ENCODE data around the gene POLE3.
"Not testable (repeated sequence)": the region's sequence is repeated elsewhere in the genome, so short reads cannot be mapped to it uniquely, and the experiment has no call there.

The POLE3 gene

DNA sequence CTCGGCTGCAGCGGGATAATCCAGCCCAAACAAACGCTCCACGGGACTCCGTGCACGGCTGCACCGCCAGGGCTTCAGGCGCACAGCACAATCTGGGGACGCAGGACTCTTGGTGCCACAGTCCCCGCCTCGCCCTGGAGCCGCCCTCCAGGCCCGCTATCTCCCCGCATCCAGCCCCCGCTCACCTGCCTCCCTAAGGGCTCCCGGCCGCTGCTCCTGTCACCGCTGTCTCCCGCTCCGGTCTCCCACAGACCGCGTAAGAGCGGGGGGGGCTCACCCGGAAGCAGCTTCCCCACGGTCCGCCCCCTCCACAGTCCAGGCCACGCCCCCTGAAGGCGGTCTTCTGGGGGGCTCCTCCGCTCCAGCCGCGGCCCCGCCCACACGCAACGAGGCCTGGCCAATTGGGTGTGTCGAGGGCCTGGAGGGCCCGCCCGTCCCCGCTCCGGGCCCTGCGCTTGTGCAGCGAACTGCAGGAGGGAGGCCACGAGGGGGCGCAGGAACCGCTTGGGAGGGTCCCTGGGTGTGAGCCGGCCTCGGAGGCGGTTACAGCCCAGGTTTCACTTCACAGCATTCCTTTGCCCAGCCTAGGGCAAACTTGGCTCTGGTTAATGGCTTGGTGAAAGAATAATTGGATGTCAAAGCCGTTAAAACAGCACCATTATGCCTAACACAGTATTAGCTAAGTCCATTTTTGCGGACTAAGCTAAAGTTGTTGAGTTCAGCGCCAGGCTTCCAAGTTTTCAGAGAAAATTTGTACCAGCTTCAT lies 9.3 kb downstream of the POLE3 start, which contains the start of gene ALAD:
Gene ALAD, minus strand, starts transcription at position 258 of the 766 bp plus-strand sequence. CDS start 7,725 bp downstream, outside the sequence.
- peak; percentile 90 for DNase-seq

DNA sequence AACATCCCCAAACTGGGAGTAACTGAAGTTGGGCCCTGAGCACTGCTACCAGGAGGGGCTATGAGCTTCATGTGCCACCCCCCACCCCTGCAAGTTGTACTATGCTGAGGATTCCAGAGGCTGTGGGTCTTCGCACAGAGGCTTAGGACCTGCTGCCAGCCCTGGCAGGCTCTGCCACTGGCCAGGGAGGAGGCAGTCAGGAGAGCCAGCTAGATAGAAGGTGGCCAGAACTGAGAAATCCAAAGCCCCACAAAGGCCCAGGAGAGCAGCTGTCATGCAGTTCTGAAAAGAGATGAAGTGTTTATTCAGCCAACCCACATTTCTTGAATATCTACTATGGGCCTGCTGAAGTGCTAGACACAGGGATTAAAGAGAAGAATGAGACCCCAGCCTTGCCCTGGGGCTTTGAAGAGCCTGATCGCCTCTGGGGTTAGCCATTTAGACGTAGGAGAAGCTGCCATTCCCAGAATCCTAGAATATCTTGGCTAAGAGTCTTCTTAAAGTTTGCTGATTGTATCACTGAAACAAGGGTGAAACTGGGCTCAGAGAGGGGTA lies 10.8 kb downstream of the POLE3 start:
- DNase-seq: no peak

DNA sequence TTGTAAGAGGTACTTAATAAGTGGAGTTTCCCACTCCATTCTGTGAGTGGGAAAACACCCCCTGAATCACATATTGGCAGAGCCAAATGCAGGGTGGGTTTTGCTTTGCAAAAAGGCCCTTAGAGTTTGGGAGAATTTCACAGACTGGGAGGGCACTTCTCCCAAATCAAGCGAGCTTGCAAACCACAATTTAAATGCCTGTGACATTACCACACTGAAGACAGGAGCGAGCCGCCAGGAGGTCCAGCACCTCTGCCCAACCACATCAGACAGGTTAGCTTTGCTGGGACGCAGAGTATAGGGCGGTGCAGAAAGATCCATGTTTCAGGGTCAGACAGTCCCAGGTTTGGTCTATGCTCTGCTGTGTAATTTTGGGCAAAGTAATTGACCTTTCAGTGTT lies 11.7 kb downstream of the POLE3 start:
- DNase-seq: no peak

DNA sequence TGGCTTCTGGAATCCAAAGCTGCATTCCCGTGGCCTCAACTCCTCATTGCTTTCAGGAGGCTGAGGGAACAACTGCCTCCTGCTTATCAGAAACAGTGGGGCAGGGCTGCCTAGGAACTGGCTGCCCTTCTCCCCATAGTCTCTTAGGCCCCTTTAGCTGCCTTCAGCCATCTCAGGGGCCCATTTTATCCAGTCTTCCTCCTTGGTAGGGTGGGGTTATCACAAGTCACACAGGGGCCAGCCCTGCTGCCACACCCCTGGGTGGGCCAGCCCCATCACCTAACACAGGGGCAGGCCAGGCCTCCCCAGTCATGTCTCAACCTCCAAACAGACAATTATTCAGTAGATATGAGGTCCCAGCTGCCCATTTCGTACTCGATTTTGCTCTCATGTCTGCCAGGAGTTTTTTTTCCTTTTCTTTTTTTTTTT lies 13.3 kb downstream of the POLE3 start:
- DNase-seq: no peak

DNA sequence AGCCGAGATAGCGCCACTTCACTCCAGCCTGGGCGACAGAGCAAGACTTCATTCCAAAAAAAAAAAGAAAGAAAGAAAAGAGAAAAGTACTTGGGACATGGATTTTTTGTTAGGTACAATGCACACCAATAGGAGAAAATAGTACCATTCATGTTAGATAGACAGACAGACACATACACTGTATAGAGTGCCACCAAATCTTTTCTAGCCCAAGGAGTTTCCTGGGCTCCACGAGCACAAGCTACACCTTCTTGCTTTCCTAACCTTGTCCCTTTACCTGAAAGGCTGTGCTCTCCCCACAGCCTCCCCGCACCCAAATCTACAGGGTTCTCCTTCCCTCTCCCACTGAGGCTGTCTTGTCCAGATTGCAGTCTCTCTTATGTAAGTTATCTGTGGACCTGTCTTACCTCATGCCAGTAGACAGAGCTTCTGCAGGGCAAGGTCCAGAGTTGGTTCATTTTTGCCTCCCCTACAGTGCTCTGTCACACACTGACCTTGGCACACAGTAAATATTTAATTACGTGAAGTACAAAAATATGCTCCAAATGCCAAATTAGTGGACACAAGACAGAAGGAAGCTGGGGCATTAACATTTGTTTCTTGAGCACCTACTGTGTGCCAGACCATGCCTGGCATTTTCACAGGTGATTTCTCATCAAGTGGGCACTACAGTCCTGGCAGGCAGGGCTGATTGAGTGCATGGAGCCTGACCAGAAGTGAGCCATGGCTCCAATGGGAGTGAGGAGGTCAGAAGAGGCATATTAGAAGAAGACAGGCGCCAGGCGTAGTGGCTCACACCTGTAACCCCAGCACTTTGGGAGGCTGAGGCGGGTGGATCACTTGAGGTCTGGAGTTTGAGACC lies 15.2 kb downstream of the POLE3 start:
- no peak for DNase-seq

DNA sequence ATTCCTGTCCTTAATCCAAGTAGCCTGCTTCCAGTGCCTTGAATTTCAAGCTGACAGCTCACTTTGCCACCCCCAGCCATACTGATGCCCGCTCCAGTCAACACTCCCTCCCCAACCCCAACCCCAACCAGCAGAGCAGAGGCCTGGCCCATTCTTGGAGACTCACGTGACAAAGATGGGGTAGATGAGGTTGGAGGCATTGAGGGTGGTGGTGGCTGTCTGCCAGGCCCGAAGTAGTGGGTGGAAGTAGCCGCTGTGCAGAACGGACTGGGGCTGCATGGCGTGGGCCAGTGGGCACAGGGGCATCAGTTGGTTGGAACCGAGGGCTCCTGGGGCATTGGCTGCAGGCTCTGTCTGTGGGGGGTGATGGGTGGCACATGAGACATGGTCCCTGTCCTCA lies 17.2 kb downstream of the POLE3 start:
- DNase-seq: no peak

DNA sequence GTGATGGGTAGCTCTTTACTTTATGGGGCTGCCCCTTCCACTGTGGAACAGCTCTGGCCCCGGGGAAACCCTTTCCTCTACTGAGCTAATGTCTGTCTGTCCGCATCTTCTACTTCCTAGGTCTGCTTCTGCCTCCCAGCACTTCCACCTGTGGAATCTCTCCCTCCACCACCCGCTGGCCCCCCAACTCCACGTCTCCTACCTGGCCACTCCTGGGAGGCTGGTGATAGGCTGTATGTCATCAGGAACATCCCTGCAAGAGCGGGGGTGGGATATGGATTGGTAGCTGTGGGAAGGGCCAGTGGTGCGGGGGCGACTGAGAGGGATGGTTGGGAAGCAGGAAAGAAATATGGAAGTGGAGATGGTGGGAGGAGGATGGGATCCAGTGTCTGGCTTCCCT lies 18.6 kb downstream of the POLE3 start:
- no peak for DNase-seq

DNA sequence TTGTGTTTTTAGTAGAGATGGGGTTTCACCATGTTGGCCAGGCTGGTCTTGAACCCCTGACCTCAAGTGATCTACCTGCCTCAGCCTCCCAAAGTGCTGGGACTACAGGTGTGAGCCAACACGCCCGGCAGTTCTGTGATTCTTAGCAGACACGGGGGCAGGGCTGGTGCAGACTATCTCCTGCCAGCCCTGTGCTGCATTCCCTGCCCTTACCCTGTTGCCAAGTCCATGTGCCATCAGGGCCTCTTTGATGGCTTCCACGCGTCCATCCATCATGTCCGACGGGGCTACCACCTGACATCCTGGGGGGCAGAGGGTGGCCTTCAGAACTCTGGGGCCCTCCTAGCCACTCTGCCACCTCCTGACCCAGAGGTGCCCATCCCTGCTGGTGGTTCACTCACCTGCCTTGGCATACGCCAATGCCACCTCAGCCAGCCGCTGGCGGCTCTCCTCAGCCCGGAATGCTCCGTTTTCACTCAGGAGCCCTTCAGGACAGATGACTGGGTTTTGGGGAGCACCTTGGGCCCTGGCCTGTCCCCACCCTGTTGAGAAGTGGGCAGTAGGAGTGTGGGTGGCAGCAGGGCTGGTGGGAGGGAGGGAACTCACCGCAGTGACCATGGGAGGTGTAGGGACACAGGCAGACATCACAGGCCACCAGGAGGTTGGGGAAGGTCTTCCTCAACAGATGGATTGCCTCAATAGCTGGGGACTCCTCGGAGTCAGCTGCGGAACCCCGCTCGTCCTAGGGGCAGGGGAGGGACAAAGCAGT lies 20.1 kb downstream of the POLE3 start:
- DNase-seq: no peak

DNA sequence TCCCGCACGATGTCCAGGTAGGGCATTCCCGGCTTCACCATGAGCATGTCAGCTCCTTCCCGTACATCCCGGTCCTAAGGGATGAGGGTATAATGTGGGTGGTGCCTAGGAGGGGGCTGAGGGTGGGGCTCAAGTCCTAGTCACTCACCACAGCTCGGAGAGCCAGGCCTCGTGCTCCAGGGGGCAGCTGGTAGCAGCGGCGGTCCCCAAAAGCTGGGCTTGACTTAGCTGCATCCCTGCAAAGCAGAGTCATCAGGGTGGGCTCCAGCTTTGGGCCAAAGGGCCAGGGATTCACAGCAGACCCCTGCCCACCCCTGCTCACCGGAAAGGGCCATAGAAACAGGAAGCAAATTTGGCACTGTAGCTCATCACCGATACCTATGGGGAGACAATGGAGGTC lies 21.0 kb downstream of the POLE3 start:
- DNase-seq: no peak

DNA sequence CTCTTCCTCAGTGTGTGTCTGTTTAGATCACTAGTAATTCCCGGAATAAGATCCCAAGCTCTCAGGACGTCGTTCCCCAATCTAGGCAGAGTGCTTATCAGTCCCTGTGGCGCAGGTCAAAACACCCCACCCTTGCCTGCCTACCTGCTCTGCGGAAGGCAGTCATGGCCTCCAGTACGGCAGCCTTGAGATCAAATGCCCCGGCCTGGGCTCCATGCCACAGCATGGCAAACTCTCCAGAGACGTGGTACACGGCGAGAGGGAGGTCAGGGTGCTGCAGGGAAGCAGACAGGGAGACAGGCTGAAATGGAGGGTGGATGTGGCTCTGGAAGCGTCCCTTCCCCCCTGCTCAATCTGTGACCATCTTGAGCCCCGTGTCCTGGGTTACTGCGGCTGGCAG lies 21.6 kb downstream of the POLE3 start:
- no peak for DNase-seq

DNA sequence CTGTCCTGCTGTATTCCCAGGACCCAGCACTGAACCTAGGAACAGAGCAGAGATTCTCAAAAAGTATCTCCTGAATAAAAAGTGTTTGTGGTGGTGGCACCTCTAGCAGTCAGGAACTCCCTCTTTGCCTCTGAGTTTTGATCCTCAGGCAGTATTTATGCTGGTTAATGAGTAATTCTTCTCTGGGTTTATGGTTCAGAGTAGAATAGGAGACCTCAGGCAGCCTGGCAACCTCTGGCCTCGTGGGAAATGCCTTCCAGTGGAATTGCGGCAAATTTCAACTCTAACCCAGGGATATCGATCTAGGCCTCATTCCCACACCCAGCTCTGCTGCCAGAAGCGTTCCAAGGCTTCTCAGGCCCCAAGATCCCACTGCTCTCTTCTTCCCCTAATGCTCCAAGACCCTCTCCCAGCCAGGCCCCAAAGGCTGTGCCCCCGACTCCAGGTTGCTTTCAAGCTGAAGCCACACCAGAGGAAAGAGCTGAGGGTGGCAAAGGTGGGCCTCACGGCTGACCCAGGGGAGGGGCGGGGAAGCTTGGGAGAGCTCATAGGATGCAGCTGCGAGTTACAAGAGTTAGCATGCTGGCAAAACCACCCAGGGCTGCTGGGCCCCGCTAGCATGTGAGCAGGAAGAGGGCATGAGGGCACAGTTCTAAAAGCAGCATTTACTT lies 22.8 kb downstream of the POLE3 start:
- DNase-seq: no peak

DNA sequence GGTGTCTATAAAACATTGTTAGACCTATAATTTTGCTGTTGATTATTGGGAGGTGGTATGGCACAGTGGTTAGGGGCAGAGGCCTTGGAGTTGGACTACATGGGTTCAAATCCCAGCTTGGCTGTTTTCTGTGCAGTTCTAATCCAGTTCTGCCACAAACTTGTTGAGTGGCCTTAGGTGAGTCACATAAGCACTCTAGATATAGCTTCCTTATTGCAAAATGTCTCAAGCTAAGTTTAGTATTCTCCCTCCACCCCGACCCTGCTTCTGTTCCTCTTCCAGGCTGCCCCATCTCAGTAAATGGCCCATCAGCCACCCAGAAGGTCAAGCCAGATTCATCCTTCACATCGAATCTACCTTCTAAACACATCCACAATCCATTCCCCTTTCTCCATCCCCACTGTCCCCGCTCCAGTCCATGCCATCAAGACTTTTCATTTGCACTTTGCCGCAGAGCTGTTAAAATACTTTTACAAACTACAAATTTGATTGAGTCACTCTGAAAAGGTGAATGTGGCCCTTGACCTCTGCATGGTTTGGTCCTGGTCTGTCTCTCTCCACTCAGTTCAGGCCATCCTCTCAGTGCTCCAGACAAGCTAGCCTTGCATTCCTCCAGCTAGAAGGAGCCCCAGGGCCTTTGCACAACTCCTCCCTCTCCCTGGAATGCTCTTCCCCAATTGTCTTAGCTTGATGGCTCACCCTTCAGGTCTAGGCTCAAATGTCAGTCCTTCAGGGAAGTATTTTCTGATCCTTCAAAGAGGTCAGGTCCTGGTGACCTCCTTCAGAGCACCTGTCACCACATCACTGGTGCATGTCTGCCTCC lies 23.7 kb downstream of the POLE3 start:
- DNase-seq: no peak

DNA sequence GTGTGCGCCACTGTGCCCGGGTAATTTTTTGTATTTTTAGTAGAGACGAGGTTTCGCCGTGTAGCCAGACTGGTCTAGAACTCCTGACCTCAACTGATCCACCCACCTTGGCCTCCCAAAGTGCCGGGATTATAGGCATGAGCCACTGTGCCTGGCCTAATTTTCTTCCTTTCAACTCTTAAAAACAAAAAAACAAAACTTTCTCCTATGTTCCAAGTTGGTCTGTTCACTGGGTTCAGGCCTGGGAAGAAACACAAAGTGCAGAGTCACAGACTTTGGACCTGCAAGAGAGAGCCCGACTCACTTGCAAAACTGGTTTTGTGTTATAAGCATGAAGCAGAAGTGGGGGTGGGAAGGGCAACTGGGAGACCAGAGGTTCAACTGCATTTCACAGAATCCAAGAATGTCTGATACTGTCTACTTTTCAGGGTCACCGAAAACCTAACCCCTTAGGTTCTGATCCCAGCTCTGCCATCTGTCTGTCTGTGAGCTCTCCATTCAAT lies 28.5 kb downstream of the POLE3 start:
- no peak for DNase-seq

DNA sequence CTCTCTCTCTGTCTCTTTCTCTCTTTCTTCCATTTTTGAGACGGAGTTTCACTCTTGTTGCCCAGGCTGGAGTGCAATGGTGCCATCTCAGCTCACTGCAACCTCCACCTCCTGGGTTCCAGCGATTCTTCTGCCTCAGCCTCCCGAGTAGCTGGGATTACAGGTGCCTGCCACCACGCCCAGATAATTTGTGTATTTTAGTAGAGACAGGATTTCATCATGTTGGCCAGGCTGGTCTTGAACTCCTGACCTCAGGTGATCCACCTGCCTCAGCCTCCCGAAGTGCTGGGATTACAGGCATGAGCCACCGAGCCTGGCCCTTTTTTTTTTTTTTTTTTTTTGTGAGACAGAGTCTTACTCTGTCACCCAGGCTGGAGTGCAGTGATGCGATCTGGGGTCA lies 29.0 kb downstream of the POLE3 start:
- not testable (repeated sequence) for DNase-seq

DNA sequence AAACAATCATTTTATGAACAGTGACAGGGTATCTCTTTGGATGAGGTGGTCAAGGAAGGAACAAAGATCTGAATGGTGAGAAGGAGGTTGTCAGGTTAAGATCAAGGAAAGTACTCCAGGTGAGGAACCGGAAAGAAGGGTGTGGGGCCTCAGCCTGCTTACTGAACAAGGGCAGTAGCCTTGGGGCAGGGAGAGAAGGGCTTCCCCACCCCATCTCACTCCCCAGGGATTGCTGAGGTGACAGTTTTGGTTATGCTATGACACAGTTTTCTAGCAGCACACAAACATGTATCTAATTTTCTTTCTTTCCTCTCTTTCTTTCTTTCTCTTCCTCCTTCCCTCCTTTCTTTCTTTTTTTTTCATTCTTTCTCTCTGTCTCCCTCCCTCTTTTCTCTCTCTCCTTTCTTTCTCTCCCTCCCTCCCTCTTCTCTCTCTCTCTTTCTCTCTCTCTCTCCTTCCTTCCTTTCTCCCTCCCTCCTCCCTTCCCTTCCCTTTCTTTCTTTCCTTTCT lies 29.6 kb downstream of the POLE3 start:
- DNase-seq: no peak

DNA sequence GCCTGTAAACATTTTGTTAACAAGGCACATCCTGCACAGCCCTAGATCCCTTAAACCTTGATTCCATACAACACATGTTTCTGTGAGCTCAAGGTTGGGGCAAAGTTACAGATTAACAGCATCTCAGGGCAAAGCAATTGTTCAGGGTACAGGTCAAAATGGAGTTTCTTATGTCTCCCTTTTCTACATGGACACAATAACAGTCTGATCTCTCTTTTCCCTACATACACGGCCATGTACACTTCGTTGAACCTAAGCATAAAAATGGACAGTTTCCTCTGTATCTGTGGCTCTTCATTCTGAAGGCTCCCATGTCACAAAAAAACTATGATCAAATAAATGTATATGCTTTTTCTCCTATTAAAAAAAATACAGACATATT lies 30.7 kb downstream of the POLE3 start:
- not testable (repeated sequence) for DNase-seq

DNA sequence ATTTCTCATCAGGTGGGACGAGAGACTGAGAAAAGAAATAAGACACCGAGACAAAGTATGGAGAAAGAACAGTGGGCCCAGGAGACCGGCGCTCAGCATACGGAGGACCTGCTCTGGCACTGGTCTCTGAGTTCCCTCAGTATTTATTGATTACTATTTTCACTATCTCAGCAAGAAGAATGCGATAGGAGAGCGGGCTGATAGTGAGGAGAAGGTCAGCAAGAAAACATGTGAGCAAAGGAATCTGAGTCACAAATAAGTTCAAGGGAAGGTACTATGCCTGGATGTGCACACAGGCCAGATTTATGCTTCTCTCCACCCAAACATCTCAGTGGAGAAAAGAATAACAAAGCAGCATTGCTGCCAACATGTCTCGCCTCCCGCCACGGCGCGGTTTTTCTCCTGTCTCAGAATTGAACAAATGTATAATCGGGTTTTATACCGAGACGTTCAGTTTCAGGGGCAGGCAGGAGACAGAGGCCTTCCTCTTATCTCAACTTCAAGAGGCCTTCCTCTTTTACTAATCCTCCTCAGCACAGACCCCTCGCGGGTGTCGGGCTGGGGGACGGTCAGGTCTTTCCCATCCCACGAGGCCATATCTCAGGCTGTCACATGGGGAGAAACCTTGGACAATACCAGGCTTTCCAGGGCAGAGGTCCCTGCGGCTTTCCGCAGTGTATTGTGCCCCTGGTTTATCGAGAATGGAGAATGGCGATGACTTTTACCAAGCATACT lies 31.2 kb downstream of the POLE3 start:
- not testable (repeated sequence) for DNase-seq

DNA sequence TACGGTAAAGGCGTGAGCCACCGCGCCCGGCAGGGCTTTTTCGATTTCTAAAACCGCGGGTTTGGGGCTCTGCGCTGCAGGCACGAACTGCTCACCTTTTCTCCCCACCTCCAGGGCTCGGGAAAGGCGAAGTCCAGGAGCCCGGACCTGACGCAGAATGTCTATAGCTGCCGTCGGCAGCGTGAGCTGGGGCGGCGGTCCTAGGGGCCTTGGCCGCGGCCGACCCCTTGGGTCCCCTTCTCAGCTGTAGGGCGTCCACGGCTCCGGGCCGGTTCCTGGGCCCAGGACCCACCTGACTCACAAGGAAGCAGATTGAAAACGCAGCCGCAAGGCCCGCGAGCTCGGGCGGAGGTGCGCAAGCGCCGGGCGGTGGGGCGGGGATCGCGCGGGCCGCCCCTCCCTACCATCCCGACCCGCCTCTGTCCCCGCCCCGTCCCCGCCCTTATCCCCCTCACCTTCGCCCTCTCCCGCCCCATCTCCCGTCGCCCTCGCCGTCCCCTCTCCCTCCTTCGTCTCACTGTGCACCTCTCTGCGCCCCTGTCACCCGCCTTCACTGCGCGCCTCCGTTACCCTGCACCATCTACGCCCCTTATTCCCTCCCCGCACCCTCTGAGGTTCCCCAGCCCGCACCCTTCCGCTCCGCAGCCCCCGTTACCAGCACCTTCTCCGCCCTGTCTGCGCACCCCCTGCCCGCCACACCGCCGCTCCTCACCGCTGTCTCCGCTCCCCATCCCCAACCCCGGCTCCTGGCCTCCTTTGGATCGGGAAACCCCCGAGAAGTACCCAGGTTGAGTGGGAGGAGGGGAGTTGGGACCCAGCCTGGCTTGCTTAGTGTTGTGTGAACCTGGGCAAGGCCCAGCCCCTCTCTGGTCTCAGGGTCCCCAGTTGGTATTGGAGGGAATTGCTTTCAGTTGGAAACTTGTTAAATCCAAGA lies 33.6 kb downstream of the POLE3 start, which contains the start of gene HDHD3:
Gene HDHD3, minus strand, starts transcription at position 353 of the 934 bp plus-strand sequence. CDS start 2,632 bp downstream, outside the sequence.
- peak; percentile 67 for DNase-seq

All from NCI-H2029 treated with DMSO at 0.1 percent for 48 hours (cell line).